SK-N-SH (cell line): ENCODE measurements around the gene PPEF1. TPM values are rescaled to one million over a fixed set of nuclear protein-coding genes. Genes with fewer than 3 reads are reported as not detected.
A peak's percentile ranks its signal among the peaks of the same experiment; 100 is the strongest.

Source experiments
- CTCF ChIA-PET: fragments of 300-600, 350-600 bp; formaldehyde crosslinking; extraction: SDS; loops from one replicate; lab custom pipeline; 2021; lab: Yijun Ruan, JAX
- POLR2A ChIA-PET: fragments of 350-600 bp; sonication (Branson Sonifier 250); formaldehyde crosslinking; extraction: SDS; loops from one replicate; lab custom pipeline; 2020; ENCODE audit warnings: antibody characterized with exemption, inconsistent platforms; lab: Yijun Ruan, JAX
- DNase-seq: peaks from one replicate; pipeline ENCODE4 v3.0.0; 2012
- H2AFZ ChIP-seq: fragments of 200-600 bp; sonication (generic); 2 replicates; pipeline ENCODE4 v1.8.1; 2016; ENCODE audit warnings: antibody characterized with exemption, mild to moderate bottlenecking, low read depth
- H3F3A ChIP-seq: fragments of 200-600 bp; sonication (generic); replicated peaks from 2 replicates; pipeline ENCODE3; 2016; ENCODE audit warnings: antibody characterized with exemption, mild to moderate bottlenecking; ENCODE audit not compliant: insufficient read depth
- H3K27ac ChIP-seq, 2 experiments: fragments of 200-500 bp in 1 of 2; fragments of 200-600 bp in 1 of 2; sonication (Bioruptor generic) in 1 of 2; sonication (generic), shearing (Covaris generic) in 1 of 2; 2 replicates each; pipeline versions ENCODE4 v1.5.1 to v1.6.1; 2014 to 2016; ENCODE audit warnings: low read depth in 2 of 2, inconsistent platforms in 1 of 2, low read length in 1 of 2, mild to moderate bottlenecking in 1 of 2, mixed read lengths in 1 of 2
- H3K27me3 ChIP-seq: fragments of 200-600 bp; sonication (generic), shearing (Covaris generic); 2 replicates; pipeline ENCODE4 v1.6.1; 2016; ENCODE audit warnings: mixed run types; ENCODE audit not compliant: insufficient read depth
- H3K36me3 ChIP-seq, 2 experiments: fragments of 200-500 bp in 1 of 2; fragments of 200-600 bp in 1 of 2; sonication (Bioruptor generic) in 1 of 2; sonication (generic) in 1 of 2; replicated peaks in 1 of 2; 2 replicates each; pipeline versions ENCODE3 to v1.5.1; 2014 to 2016; ENCODE audit warnings: low read length in 1 of 2, mild to moderate bottlenecking in 1 of 2; ENCODE audit not compliant: insufficient read depth in 2 of 2, control insufficient read depth in 1 of 2
- H3K4me1 ChIP-seq, 2 experiments: fragments of 200-500 bp in 1 of 2; fragments of 200-600 bp in 1 of 2; sonication (Bioruptor generic) in 1 of 2; sonication (generic), shearing (Covaris generic) in 1 of 2; 2 replicates each; pipeline versions ENCODE4 v1.5.1 to v1.6.1; 2014 to 2016; ENCODE audit warnings: low read depth in 1 of 2, low read length in 1 of 2, mixed run types in 1 of 2; ENCODE audit not compliant: insufficient read depth in 2 of 2, control insufficient read depth in 1 of 2
- H3K4me2 ChIP-seq: fragments of 200-600 bp; sonication (generic), shearing (Covaris generic); 2 replicates; pipeline ENCODE4 v1.6.1; 2017; ENCODE audit warnings: mixed run types
- H3K4me3 ChIP-seq, 2 experiments: fragments of 200-500 bp in 1 of 2; fragments of 200-600 bp in 1 of 2; sonication (Bioruptor generic) in 1 of 2; sonication (generic), shearing (Covaris generic) in 1 of 2; 2 replicates each; pipeline versions ENCODE4 v1.5.1 to v1.8.1; 2014 to 2016; ENCODE audit warnings: low read depth in 2 of 2, inconsistent platforms in 1 of 2, low read length in 1 of 2, mild to moderate bottlenecking in 1 of 2, mixed read lengths in 1 of 2, moderate library complexity in 1 of 2
- H3K79me2 ChIP-seq: fragments of 200-600 bp; sonication (generic); 2 replicates; pipeline ENCODE4 v1.8.1; 2017; ENCODE audit warnings: mild to moderate bottlenecking; ENCODE audit not compliant: insufficient read depth
- H3K9ac ChIP-seq: fragments of 200-600 bp; sonication (generic); 2 replicates; pipeline ENCODE4 v1.6.1; 2017; ENCODE audit warnings: mixed run types
- H3K9me2 ChIP-seq: fragments of 200-600 bp; sonication (generic); 2 replicates; pipeline ENCODE4 v1.6.1; 2017; ENCODE audit warnings: mixed run types
- H3K9me3 ChIP-seq: fragments of 200-600 bp; sonication (generic); 2 replicates; pipeline ENCODE4 v1.6.1; 2017; ENCODE audit warnings: mixed run types, mild to moderate bottlenecking, moderate library complexity
- H4K20me1 ChIP-seq: fragments of 200-600 bp; sonication (generic); 2 replicates; pipeline ENCODE4 v1.6.1; 2017; ENCODE audit warnings: mild to moderate bottlenecking, mixed run types; ENCODE audit not compliant: insufficient read depth
- EP300 ChIP-seq, 2 experiments: IDR thresholded peaks; 2 replicates each; pipeline versions ENCODE4 v1.4.0 to v1.6.1; 2012; ENCODE audit warnings: borderline replicate concordance in 1 of 2, low read depth in 1 of 2, low read length in 1 of 2
- GABPA ChIP-seq: IDR thresholded peaks from 2 replicates; pipeline ENCODE4 v1.4.0; 2012; ENCODE audit warnings: low read depth, mild to moderate bottlenecking
- MXI1 ChIP-seq: IDR thresholded peaks from 2 replicates; pipeline ENCODE4 v1.6.1; 2012; ENCODE audit warnings: mild to moderate bottlenecking, low read depth, low read length, improper control_type of control experiment
- NFIC ChIP-seq: IDR thresholded peaks from 2 replicates; pipeline ENCODE4 v1.4.0; 2012; ENCODE audit warnings: borderline replicate concordance
- RAD21 ChIP-seq: IDR thresholded peaks from 2 replicates; pipeline ENCODE4 v1.6.1; 2012; ENCODE audit warnings: mild to moderate bottlenecking, low read length
- RFX5 ChIP-seq: IDR thresholded peaks from 2 replicates; pipeline ENCODE4 v1.6.1; 2012; ENCODE audit warnings: mild to moderate bottlenecking, improper control_type of control experiment, low read length
- YY1 ChIP-seq: IDR thresholded peaks from 2 replicates; pipeline ENCODE4 v1.4.0; 2012; ENCODE audit warnings: low read depth, mild to moderate bottlenecking
- WGBS: methylation state at CpG from one replicate; pipeline ENCODE4 v1.1.6; 2017; ENCODE audit warnings: low lambda C conversion rate; 5-methylcytosine and 5-hydroxymethylcytosine counted together
- polyA plus RNA-seq, 3 experiments: library from polyadenylated mRNA; depleted of rRNA; stranded (reverse); fragments of >200 nt; gene quantifications; 2 replicates each; pipeline ENCODE4 v1.2.3, GENCODE V29; 2012
- TF ChIP-seq, protein P1 (sequence below): IDR thresholded peaks from 2 replicates; pipeline ENCODE4 v1.6.1; 2012; ENCODE audit warnings: mild to moderate bottlenecking, low read depth, low read length, moderate library complexity
- TF ChIP-seq, protein P2 (sequence below): IDR thresholded peaks from 2 replicates; pipeline ENCODE4 v1.4.0; 2012; ENCODE audit warnings: low read depth, borderline replicate concordance

Gene PPEF1
- polyA plus RNA-seq, 1 of the 3 experiments (the other 2 are of a cell fraction), result 0.16 TPM

DNA sequence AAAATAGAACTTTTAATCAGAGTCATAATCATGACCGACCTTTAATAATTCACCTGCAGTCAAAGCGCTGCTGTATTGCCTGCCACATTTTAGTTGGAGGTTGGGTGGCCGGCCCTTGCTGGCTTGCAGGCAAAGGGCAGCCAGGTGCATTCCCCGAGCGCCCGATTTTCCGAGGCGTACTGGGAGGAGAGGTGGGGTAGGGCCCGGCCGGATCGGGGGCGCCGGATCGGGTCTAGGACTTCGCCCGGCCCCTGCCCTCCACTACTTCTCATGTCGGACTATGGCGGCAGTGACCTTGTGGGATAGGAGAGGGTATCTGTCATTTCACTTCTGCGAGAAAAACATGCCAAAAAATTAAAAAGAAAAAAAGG, 33.0 kb upstream of the PPEF1 start:
- no peaks in the 10 kb centered on the region for H3K79me2 ChIP-seq

More for the DNA sequence above, 33.0 kb upstream of the PPEF1 start:
- TF ChIP-seq GABPA, result no peak
- no peak for TF ChIP-seq RFX5
- TF ChIP-seq RAD21, result 0 out of 2 replicates have a peak, but pooled peaks have one; percentile 3
- TF ChIP-seq, protein P1, sequence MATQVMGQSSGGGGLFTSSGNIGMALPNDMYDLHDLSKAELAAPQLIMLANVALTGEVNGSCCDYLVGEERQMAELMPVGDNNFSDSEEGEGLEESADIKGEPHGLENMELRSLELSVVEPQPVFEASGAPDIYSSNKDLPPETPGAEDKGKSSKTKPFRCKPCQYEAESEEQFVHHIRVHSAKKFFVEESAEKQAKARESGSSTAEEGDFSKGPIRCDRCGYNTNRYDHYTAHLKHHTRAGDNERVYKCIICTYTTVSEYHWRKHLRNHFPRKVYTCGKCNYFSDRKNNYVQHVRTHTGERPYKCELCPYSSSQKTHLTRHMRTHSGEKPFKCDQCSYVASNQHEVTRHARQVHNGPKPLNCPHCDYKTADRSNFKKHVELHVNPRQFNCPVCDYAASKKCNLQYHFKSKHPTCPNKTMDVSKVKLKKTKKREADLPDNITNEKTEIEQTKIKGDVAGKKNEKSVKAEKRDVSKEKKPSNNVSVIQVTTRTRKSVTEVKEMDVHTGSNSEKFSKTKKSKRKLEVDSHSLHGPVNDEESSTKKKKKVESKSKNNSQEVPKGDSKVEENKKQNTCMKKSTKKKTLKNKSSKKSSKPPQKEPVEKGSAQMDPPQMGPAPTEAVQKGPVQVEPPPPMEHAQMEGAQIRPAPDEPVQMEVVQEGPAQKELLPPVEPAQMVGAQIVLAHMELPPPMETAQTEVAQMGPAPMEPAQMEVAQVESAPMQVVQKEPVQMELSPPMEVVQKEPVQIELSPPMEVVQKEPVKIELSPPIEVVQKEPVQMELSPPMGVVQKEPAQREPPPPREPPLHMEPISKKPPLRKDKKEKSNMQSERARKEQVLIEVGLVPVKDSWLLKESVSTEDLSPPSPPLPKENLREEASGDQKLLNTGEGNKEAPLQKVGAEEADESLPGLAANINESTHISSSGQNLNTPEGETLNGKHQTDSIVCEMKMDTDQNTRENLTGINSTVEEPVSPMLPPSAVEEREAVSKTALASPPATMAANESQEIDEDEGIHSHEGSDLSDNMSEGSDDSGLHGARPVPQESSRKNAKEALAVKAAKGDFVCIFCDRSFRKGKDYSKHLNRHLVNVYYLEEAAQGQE, result no peak
- TF ChIP-seq, protein P2, sequence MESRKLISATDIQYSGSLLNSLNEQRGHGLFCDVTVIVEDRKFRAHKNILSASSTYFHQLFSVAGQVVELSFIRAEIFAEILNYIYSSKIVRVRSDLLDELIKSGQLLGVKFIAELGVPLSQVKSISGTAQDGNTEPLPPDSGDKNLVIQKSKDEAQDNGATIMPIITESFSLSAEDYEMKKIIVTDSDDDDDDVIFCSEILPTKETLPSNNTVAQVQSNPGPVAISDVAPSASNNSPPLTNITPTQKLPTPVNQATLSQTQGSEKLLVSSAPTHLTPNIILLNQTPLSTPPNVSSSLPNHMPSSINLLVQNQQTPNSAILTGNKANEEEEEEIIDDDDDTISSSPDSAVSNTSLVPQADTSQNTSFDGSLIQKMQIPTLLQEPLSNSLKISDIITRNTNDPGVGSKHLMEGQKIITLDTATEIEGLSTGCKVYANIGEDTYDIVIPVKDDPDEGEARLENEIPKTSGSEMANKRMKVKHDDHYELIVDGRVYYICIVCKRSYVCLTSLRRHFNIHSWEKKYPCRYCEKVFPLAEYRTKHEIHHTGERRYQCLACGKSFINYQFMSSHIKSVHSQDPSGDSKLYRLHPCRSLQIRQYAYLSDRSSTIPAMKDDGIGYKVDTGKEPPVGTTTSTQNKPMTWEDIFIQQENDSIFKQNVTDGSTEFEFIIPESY, result no peak
- TF ChIP-seq EP300 (IDR thresholded peaks at IDR 0.05; ENCODE audit: borderline replicate concordance in 1 of 2, low read depth in 1 of 2, low read length in 1 of 2), result no peak
- TF ChIP-seq NFIC, result no peak
- peak; percentile 4; the same call in 1 of the 2 replicates for TF ChIP-seq MXI1
- TF ChIP-seq YY1, result no peak
- TF ChIP-seq, all 33 proteins: peak for 2
- Histone ChIP-seq H3K27ac (peak overlapping the region in 1 of 2 experiments; percentile 85; a peak in 2 of 4 replicates), H3K9me2 (no peaks in the 10 kb centered on the region), H3K9me3 (no peaks in the 10 kb centered on the region), H3F3A (no peaks in the 10 kb centered on the region), H3K27me3 (no peaks in the 10 kb centered on the region), H3K4me1 (peaks cover 0 to 11% of the 10 kb centered on the region in 2 experiments; a peak in 2 of 4 replicates), H3K4me3 (peak overlapping the region; percentile 68 to 73), H3K36me3 (no peaks in the 10 kb centered on the region), H3K4me2 (peak overlapping the region; percentile 92), H4K20me1 (no peaks in the 10 kb centered on the region), H2AFZ (peak overlapping the region; percentile 94), H3K9ac (peak overlapping the region; percentile 88; the same call in 1 of the 2 replicates)
- POLR2A ChIA-PET, result no interaction called here
- DNase-seq, result peak; percentile 80
- CTCF ChIA-PET, result no interaction called here
- WGBS, result 1% methylated on average over 16 of the region's 19 CpGs
